HEK293 (cell line): Measurements from ENCODE around the gene SF3B3.

ENCODE experiments used
- CTCF ChIA-PET: fragments of 350-600 bp; formaldehyde crosslinking; extraction: SDS; loops from one replicate; lab custom pipeline; 2021; ENCODE audit warnings: antibody characterized with exemption; lab: Yijun Ruan, JAX
- POLR2A ChIA-PET: fragments of 300-600 bp; formaldehyde crosslinking; extraction: SDS; loops from one replicate; lab custom pipeline; 2020; ENCODE audit warnings: antibody characterized with exemption, inconsistent platforms; lab: Yijun Ruan, JAX
- H3K27ac ChIP-seq: fragments of 200-500 bp; sonication (Bioruptor generic); 2 replicates; pipeline ENCODE4 v1.5.1; 2014; ENCODE audit warnings: low read depth, low read length, control low read depth, inconsistent platforms; ENCODE audit errors: extremely low read depth
- H3K36me3 ChIP-seq, 2 experiments: fragments of 200-500 bp in 1 of 2; sonication (Bioruptor generic) in 1 of 2; 1 replicate in 1 of 2; 2 replicates in 1 of 2; pipeline ENCODE4 v1.5.1; 2014 to 2017; ENCODE audit warnings: inconsistent platforms in 2 of 2, low read length in 2 of 2; ENCODE audit not compliant: control insufficient read depth in 2 of 2, insufficient read depth in 1 of 2
- H3K4me1 ChIP-seq: fragments of 200-500 bp; sonication (Bioruptor generic); 2 replicates; pipeline ENCODE4 v1.5.1; 2014; ENCODE audit warnings: mild to moderate bottlenecking, low read length, inconsistent platforms; ENCODE audit not compliant: control insufficient read depth, insufficient read depth
- H3K4me3 ChIP-seq: 2 replicates; pipeline ENCODE4 v1.5.1; 2011; ENCODE audit warnings: low read depth, mild to moderate bottlenecking, control low read depth, low read length, moderate library complexity
- H3K9me3 ChIP-seq: fragments of 200-500 bp; sonication (Bioruptor generic); 2 replicates; pipeline ENCODE4 v1.5.1; 2014; ENCODE audit warnings: low read depth, low read length, inconsistent platforms; ENCODE audit not compliant: control insufficient read depth, insufficient read depth
- EGR2 ChIP-seq: fragments of 450-650 bp; formaldehyde crosslinking; IDR thresholded peaks from 2 replicates; pipeline ENCODE4 v1.5.1; 2016; ENCODE audit warnings: low read depth, missing biosample characterization, missing genetic modification characterization
- KLF1 ChIP-seq: fragments of 450-650 bp; formaldehyde crosslinking; IDR thresholded peaks from 2 replicates; pipeline ENCODE4 v1.5.1; 2016; ENCODE audit warnings: missing biosample characterization, missing genetic modification characterization
- OVOL3 ChIP-seq: fragments of 450-650 bp; formaldehyde crosslinking; IDR thresholded peaks from 2 replicates; pipeline ENCODE4 v1.5.1; 2016; ENCODE audit warnings: missing biosample characterization, missing genetic modification characterization
- ZBTB8A ChIP-seq: fragments of 450-650 bp; formaldehyde crosslinking; IDR thresholded peaks from 2 replicates; pipeline ENCODE4 v1.5.1; 2016; ENCODE audit warnings: missing biosample characterization, missing genetic modification characterization
- ZFHX2 ChIP-seq: fragments of 450-650 bp; formaldehyde crosslinking; conservative IDR thresholded peaks from 2 replicates; pipeline ENCODE4 v1.5.1; 2016; ENCODE audit warnings: missing biosample characterization, missing genetic modification characterization
- ZNF121 ChIP-seq: fragments of 450-650 bp; formaldehyde crosslinking; IDR thresholded peaks from 2 replicates; pipeline ENCODE4 v1.5.1; 2016; ENCODE audit warnings: missing biosample characterization, missing genetic modification characterization
- ZNF132 ChIP-seq: fragments of 450-650 bp; formaldehyde crosslinking; IDR thresholded peaks from 2 replicates; pipeline ENCODE4 v1.5.1; 2017; ENCODE audit warnings: missing biosample characterization, missing genetic modification characterization, borderline replicate concordance
- ZNF768 ChIP-seq: fragments of 450-650 bp; formaldehyde crosslinking; IDR thresholded peaks from 2 replicates; pipeline ENCODE4 v1.5.1; 2018; ENCODE audit warnings: missing biosample characterization, mild to moderate bottlenecking, missing genetic modification characterization
- ZNF830 ChIP-seq: fragments of 450-650 bp; IDR thresholded peaks from 2 replicates; pipeline ENCODE4 v1.5.0; 2018; ENCODE audit warnings: missing biosample characterization, missing genetic modification characterization, low read depth, mild to moderate bottlenecking, moderate library complexity
- TF ChIP-seq, protein P1 (sequence below): fragments of 450-650 bp; formaldehyde crosslinking; IDR thresholded peaks from 2 replicates; pipeline ENCODE4 v1.5.1; 2016; ENCODE audit warnings: missing biosample characterization, missing genetic modification characterization
- TF ChIP-seq, protein P2 (sequence below): fragments of 450-650 bp; formaldehyde crosslinking; IDR thresholded peaks from 2 replicates; pipeline ENCODE4 v1.5.1; 2016; ENCODE audit warnings: missing biosample characterization, missing genetic modification characterization
- TF ChIP-seq, protein P3 (sequence below): fragments of 450-650 bp; formaldehyde crosslinking; IDR thresholded peaks from 2 replicates; pipeline ENCODE4 v1.5.1; 2016; ENCODE audit warnings: missing biosample characterization, missing genetic modification characterization

The SF3B3 gene

DNA sequence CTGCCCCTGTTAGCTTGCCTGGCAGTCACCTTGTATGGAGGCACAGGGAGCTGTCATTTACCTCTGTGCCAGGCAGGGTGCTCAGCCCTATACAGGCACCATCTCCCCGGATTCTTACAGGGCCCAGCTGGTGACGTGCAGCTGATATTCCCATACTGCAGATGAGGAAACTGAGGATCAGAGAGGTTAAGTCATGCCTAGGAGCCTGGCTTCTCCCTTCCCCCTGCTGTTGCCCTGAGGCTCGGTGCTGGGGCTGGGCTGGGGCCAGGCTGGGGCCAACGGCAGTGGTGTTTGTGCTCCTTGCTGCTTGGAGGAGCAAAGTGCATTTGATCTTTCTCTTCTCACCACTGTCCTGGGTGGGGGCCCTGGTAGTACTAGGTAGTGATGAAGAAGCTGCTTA lies 68.0 kb downstream of the SF3B3 start (continued):
- TF ChIP-seq, protein P1, sequence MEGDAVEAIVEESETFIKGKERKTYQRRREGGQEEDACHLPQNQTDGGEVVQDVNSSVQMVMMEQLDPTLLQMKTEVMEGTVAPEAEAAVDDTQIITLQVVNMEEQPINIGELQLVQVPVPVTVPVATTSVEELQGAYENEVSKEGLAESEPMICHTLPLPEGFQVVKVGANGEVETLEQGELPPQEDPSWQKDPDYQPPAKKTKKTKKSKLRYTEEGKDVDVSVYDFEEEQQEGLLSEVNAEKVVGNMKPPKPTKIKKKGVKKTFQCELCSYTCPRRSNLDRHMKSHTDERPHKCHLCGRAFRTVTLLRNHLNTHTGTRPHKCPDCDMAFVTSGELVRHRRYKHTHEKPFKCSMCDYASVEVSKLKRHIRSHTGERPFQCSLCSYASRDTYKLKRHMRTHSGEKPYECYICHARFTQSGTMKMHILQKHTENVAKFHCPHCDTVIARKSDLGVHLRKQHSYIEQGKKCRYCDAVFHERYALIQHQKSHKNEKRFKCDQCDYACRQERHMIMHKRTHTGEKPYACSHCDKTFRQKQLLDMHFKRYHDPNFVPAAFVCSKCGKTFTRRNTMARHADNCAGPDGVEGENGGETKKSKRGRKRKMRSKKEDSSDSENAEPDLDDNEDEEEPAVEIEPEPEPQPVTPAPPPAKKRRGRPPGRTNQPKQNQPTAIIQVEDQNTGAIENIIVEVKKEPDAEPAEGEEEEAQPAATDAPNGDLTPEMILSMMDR (tag by site-specific recombination), result no peak
- TF ChIP-seq, protein P2, sequence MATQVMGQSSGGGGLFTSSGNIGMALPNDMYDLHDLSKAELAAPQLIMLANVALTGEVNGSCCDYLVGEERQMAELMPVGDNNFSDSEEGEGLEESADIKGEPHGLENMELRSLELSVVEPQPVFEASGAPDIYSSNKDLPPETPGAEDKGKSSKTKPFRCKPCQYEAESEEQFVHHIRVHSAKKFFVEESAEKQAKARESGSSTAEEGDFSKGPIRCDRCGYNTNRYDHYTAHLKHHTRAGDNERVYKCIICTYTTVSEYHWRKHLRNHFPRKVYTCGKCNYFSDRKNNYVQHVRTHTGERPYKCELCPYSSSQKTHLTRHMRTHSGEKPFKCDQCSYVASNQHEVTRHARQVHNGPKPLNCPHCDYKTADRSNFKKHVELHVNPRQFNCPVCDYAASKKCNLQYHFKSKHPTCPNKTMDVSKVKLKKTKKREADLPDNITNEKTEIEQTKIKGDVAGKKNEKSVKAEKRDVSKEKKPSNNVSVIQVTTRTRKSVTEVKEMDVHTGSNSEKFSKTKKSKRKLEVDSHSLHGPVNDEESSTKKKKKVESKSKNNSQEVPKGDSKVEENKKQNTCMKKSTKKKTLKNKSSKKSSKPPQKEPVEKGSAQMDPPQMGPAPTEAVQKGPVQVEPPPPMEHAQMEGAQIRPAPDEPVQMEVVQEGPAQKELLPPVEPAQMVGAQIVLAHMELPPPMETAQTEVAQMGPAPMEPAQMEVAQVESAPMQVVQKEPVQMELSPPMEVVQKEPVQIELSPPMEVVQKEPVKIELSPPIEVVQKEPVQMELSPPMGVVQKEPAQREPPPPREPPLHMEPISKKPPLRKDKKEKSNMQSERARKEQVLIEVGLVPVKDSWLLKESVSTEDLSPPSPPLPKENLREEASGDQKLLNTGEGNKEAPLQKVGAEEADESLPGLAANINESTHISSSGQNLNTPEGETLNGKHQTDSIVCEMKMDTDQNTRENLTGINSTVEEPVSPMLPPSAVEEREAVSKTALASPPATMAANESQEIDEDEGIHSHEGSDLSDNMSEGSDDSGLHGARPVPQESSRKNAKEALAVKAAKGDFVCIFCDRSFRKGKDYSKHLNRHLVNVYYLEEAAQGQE, result no peak
- no peak for TF ChIP-seq ZBTB8A (tag by site-specific recombination)

DNA sequence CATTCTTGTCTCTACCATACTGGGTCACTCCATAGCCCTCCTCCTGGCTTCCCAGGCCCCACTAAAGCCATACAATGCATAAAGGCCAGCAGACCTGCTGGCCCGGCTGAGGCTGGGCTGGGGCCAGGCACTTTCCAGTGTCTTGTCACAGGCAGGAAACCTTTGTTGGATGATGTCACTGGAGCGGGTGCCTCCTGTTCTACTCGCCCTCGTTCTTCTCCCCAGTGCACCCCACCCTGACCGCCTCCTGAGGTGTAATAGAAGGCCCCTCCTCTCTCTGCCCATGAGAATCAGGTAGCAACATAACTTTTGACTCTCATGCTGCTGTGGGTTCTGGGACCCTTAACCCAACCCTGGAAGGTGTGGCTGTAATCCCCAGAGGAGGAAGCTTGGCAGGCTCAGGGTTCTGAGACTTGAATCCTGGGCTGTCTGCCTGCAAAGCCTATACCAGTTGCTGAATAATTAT lies 68.5 kb downstream of the SF3B3 start:
- CTCF ChIA-PET, result interaction anchor here (0.6 kb wide), 1 partner anchor 1057 kb away, joined by 3 read pairs; no protein-coding TSS in a partner anchor
- Histone ChIP-seq H3K9me3 (no peaks in the 10 kb centered on the region), H3K36me3 (no peaks in the 10 kb centered on the region), H3K4me3 (no peak overlapping the region), H3K4me1 (no peaks in the 10 kb centered on the region), H3K27ac (no peak overlapping the region)
- TF ChIP-seq KLF1 (tag by site-specific recombination), result peak; percentile 35; the same call in 1 of the 2 replicates
- no peak for TF ChIP-seq OVOL3 (tag by site-specific recombination)
- POLR2A ChIA-PET, result interaction anchor here (1.1 kb wide), 1 partner anchor 13 kb away, joined by 4 read pairs; no protein-coding TSS in a partner anchor

DNA sequence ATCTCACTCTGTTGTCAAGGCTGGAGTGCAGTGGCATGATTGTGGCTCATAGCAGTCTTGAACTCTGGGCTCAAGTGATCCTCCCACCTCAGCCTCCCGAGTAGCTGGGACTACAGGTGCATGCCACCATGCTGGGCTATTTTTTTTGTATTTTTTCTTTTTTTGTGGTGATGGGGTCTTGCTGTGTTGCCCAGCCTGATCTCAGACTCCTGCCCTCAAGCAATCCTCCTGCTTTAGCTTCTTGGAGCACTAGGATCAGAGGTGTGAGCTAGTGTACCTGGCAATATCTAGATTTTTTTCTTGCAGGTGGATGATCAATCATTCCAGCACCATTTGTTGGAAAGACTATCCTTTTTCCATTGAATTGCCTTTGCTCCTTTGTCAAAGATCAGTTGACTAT lies 69.9 kb downstream of the SF3B3 start:
- no peak overlapping the region for H3K27ac ChIP-seq
- H3K4me1 ChIP-seq, result no peaks in the 10 kb centered on the region
- H3K9me3 ChIP-seq, result no peaks in the 10 kb centered on the region
- no peaks in the 10 kb centered on the region for H3K36me3 ChIP-seq
- no peak for TF ChIP-seq ZNF768 (tag by site-specific recombination)
- no peak for TF ChIP-seq ZNF830
- peak; percentile 92 for TF ChIP-seq ZNF121 (tag by site-specific recombination)
- no peak for TF ChIP-seq ZNF132 (tag by site-specific recombination)
- TF ChIP-seq, all 188 proteins: peak for 1
- ChIA-PET CTCF (interaction anchor here (0.7 to 1.0 kb wide), 2 partner anchors 17 to 341 kb away, joined by 4 to 5 read pairs; no protein-coding TSS in a partner anchor), POLR2A (no interaction called here)
- no peak overlapping the region for H3K4me3 ChIP-seq

DNA sequence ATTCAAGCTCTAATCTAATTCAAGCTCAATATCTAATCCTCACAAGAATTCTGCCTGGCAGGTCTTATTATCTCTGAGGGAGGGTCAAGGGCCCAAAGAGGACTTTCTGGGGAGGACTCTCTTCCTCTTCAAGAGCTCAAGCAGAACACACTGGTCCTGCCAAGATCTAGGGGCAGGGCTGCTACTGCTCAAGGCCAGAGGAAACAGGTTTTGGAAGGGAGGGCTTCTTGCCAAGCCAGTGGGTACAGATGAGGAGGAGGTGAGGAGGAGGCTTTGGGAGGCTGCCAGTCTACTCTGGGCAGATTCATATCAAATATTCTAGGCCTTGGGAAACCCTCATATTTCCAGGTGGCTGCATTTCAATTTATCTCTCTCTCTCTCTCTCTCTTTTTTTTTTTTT lies 71.0 kb downstream of the SF3B3 start:
- H3K27ac ChIP-seq, result no peak overlapping the region
- peak; percentile 49 for TF ChIP-seq ZFHX2 (tag by site-specific recombination)
- TF ChIP-seq EGR2 (tag by site-specific recombination), result peak; percentile 47; the same call in 1 of the 2 replicates
- TF ChIP-seq, protein P3, sequence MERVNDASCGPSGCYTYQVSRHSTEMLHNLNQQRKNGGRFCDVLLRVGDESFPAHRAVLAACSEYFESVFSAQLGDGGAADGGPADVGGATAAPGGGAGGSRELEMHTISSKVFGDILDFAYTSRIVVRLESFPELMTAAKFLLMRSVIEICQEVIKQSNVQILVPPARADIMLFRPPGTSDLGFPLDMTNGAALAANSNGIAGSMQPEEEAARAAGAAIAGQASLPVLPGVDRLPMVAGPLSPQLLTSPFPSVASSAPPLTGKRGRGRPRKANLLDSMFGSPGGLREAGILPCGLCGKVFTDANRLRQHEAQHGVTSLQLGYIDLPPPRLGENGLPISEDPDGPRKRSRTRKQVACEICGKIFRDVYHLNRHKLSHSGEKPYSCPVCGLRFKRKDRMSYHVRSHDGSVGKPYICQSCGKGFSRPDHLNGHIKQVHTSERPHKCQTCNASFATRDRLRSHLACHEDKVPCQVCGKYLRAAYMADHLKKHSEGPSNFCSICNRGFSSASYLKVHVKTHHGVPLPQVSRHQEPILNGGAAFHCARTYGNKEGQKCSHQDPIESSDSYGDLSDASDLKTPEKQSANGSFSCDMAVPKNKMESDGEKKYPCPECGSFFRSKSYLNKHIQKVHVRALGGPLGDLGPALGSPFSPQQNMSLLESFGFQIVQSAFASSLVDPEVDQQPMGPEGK, result no peak
- CTCF ChIA-PET, result interaction anchor here (0.7 to 1.1 kb wide), 2 partner anchors 11 to 59 kb away, joined by 4 to 5 read pairs; no protein-coding TSS in a partner anchor
- no peaks in the 10 kb centered on the region for H3K4me1 ChIP-seq
- POLR2A ChIA-PET, result no interaction called here
- H3K36me3 ChIP-seq, result no peaks in the 10 kb centered on the region
- no peak overlapping the region for H3K4me3 ChIP-seq
- no peaks in the 10 kb centered on the region for H3K9me3 ChIP-seq
